Measurements from ENCODE around the gene CCDC7.

CCDC7 gene

GRCh38 chr10:32746869-32747268 lies 300.9 kb downstream of the CCDC7 start:
- TF ChIP-seq GATA3 (IDR thresholded peaks at IDR 0.05; ENCODE audit: low read depth, low read length), result no peak
- TF ChIP-seq GATA2 (IDR thresholded peaks at IDR 0.05; ENCODE audit: low read depth, low read length), result no peak

- no peak for TF ChIP-seq GATA3 (IDR thresholded peaks at IDR 0.05; ENCODE audit: low read depth, low read length)
- TF ChIP-seq GATA2 (IDR thresholded peaks at IDR 0.05; ENCODE audit: low read depth, low read length), result no peak
Measured at GRCh38 chr10:32751582-32751981, 305.6 kb downstream of the CCDC7 start.

- TF ChIP-seq GATA2 (IDR thresholded peaks at IDR 0.05; ENCODE audit: low read depth, low read length) (no peak), GATA3 (IDR thresholded peaks at IDR 0.05; ENCODE audit: low read depth, low read length) (no peak)
Measured at GRCh38 chr10:32771217-32771616, 325.3 kb downstream of the CCDC7 start.

- no peak for TF ChIP-seq GATA2 (IDR thresholded peaks at IDR 0.05; ENCODE audit: low read depth, low read length)
- no peak for TF ChIP-seq GATA3 (IDR thresholded peaks at IDR 0.05; ENCODE audit: low read depth, low read length)
Measured at GRCh38 chr10:32773105-32773504, 327.2 kb downstream of the CCDC7 start.

- no peak for TF ChIP-seq GATA3 (IDR thresholded peaks at IDR 0.05; ENCODE audit: low read depth, low read length)
- TF ChIP-seq GATA2 (IDR thresholded peaks at IDR 0.05; ENCODE audit: low read depth, low read length), result no peak
Measured at GRCh38 chr10:32786968-32787367, 341.0 kb downstream of the CCDC7 start.

- TF ChIP-seq GATA3 (IDR thresholded peaks at IDR 0.05; ENCODE audit: low read depth, low read length) (no peak), GATA2 (IDR thresholded peaks at IDR 0.05; ENCODE audit: low read depth, low read length) (no peak)
Measured at GRCh38 chr10:32787690-32788284, 341.8 kb downstream of the CCDC7 start.

GRCh38 chr10:32788359-32788758 lies 342.4 kb downstream of the CCDC7 start:
- no peak for TF ChIP-seq GATA3 (IDR thresholded peaks at IDR 0.05; ENCODE audit: low read depth, low read length)
- TF ChIP-seq GATA2 (IDR thresholded peaks at IDR 0.05; ENCODE audit: low read depth, low read length), result no peak

- TF ChIP-seq GATA3 (IDR thresholded peaks at IDR 0.05; ENCODE audit: low read depth, low read length) (no peak), GATA2 (IDR thresholded peaks at IDR 0.05; ENCODE audit: low read depth, low read length) (no peak)
Measured at GRCh38 chr10:32790483-32790882, 344.5 kb downstream of the CCDC7 start.

GRCh38 chr10:32793033-32793432 lies 347.1 kb downstream of the CCDC7 start:
- TF ChIP-seq GATA2 (IDR thresholded peaks at IDR 0.05; ENCODE audit: low read depth, low read length), result no peak
- TF ChIP-seq GATA3 (IDR thresholded peaks at IDR 0.05; ENCODE audit: low read depth, low read length), result no peak

- TF ChIP-seq GATA2 (IDR thresholded peaks at IDR 0.05; ENCODE audit: low read depth, low read length) (no peak), GATA3 (IDR thresholded peaks at IDR 0.05; ENCODE audit: low read depth, low read length) (no peak)
Measured at GRCh38 chr10:32795598-32796183, 349.8 kb downstream of the CCDC7 start.

GRCh38 chr10:32846974-32847373 lies 401.0 kb downstream of the CCDC7 start:
- no peak for TF ChIP-seq GATA2 (IDR thresholded peaks at IDR 0.05; ENCODE audit: low read depth, low read length)
- no peak for TF ChIP-seq GATA3 (IDR thresholded peaks at IDR 0.05; ENCODE audit: low read depth, low read length)

GRCh38 chr10:32851301-32851700 lies 405.4 kb downstream of the CCDC7 start:
- TF ChIP-seq GATA3 (IDR thresholded peaks at IDR 0.05; ENCODE audit: low read depth, low read length) (no peak), GATA2 (IDR thresholded peaks at IDR 0.05; ENCODE audit: low read depth, low read length) (no peak)

GRCh38 chr10:32854435-32854834 lies 408.5 kb downstream of the CCDC7 start:
- TF ChIP-seq GATA2 (IDR thresholded peaks at IDR 0.05; ENCODE audit: low read depth, low read length) (no peak), GATA3 (IDR thresholded peaks at IDR 0.05; ENCODE audit: low read depth, low read length) (no peak)

GRCh38 chr10:32865170-32865569 lies 419.2 kb downstream of the CCDC7 start:
- TF ChIP-seq GATA2 (IDR thresholded peaks at IDR 0.05; ENCODE audit: low read depth, low read length) (no peak), GATA3 (IDR thresholded peaks at IDR 0.05; ENCODE audit: low read depth, low read length) (no peak)

- TF ChIP-seq GATA3 (IDR thresholded peaks at IDR 0.05; ENCODE audit: low read depth, low read length) (no peak), GATA2 (IDR thresholded peaks at IDR 0.05; ENCODE audit: low read depth, low read length) (no peak)
Measured at GRCh38 chr10:32877915-32878314, 432.0 kb downstream of the CCDC7 start.

Data from SH-SY5Y (cell line).